NCI-H2081 treated with DMSO at 0.1 percent for 48 hours (cell line): ENCODE measurements around the gene CUL2.
"Not testable (repeated sequence)": the region's sequence is repeated elsewhere in the genome, so short reads cannot be mapped to it uniquely, and the experiment has no call there.

Source experiments
- DNase-seq: peaks from one replicate; lab custom pipeline; 2025; lab: John Stamatoyannopoulos, UW

The CUL2 gene

DNA sequence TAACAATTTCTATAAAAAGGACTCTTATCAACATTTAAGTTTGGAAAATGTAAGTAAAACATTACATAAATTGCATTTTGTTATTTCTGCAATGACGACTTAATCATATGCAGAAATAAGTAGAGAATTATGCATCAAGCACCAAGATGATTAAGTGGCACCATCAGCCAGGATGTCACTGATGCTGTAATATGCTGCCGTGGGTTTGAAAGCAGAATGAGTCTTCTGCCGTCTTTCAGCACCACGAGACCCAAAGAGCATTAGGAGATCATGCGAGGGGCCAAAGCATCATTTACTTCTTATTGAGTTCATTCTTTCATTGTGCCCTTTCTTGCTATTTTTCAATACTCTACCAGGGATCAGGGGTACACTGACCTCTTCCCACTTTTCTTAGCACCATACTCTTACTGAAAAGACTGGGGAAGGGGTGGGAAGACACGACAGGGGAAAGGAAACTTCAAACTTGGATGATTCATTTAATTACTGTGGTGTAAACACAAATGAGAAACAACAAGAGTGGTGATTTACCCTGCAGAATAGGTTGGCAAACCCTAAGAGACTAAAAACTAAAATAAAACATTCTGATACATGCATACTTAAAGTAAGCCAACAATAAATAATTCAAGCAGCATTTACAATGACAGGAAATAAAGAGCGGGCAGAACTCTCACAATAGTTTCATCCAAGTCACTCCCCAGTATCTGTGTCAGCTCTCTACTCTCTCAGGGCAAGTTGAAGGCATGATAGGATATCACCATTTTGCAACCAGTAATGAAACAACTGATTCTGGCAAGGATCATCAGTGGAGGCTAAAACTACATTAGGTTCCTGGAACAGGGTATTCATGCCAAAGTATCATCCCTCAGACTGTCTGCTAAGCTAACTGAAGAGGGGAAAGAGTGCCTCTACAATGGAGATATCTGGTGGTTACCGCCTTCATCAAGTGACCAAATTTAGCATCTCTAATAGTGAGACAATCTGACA is 70.8 kb downstream of the CUL2 start:
- no peak for DNase-seq

DNA sequence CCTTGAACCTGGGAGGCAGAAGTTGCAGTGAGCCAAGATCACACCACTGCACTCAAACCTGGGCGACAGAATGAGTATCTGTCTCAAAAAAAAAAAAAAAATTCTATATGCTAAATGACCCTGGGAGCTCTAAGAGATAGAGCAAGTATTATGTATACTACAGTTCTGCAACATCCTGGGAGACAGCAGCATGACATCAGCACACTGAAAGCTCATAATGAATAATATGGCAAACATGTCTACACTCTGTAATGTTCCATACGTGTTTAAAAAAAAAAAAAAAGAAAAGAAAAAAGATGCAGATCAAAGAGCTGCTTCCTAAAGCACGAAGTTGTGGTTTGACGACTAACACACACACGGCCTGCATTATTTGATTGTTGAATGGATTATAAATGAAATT is 72.5 kb downstream of the CUL2 start:
- DNase-seq: no peak

DNA sequence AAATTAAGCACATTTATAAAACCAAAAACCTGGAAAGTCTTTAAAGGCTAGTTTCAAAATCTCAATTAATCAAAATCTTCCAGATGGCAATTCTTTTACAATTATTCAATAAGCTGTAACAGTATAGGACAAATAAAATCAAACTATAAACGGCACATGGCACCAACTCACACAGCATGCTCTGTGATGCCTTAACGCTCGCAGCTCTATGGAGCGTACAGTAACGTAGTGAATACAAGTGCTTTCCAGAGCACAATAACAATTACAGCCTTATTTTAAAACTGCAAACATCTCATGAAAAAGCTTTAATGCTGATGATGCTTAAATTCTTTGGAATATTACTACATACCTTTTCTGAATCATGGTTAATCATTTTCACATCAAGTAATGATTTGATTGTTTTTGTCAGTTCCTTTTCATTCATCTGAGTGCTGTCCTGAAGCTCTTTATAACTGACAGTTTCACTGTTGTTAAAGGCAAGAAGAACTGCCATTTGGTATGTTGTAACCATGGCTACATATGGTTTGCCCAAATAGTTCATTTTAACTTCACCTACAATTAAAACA is 74.2 kb downstream of the CUL2 start:
- no peak for DNase-seq

DNA sequence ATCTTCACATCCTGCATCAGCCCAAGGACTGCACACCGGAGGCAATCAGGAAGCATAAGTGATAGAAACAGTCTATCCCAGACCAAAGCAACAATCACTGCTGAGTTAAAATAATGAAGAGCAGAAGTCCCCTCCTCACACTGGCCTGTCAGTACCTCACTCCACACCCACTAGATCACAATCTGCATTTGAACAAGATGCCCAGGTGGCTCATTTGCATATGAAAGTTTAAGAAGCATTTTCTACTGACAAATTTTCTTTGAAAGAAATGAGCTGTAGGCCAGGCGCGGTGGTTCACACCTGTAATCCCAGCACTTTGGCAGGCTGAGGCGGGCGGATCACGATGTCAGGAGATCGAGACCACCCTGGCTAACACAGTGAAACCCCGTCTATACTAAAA is 77.4 kb downstream of the CUL2 start:
- DNase-seq: no peak

DNA sequence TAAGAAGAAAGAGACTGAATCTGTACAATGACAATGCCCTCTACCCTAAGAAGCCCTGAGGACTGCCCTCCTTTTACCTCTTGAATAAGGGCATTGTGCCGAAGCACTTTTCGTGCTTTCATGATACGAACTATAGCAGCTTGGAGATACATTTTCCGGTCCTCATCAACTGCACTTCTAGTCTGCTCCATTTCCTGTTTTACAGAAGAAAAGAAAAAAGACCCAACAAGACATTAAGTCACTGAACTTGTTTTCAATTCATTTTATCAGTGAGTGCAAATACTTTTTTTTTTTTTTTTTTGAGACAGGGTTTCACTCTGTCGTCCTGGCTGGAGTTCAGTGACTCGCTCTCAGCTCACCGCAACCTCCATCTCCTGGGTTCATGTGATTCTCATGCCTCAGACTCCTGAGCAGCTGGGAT is 78.4 kb downstream of the CUL2 start:
- no peak for DNase-seq

DNA sequence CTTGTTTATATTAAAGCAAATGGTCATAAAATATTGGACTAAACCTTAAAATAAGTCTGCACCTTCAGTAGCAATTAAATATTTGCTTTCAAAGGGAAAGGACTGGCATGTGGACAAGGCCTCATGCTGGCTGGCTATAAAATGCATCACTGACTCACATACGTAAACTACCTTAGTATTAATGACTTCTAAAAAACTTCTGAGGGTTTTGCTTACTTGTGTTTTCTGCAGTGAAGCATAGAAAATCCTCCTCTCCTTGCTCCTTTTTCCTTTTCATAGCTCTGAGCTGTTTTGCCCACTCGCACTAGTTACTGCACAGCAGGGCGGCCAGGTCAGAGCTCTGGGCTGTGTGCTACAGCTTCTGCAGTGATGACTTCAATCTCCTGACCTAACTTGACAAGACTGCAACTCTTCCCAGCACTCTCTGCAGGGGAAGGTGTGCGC is 82.3 kb downstream of the CUL2 start:
- no peak for DNase-seq

DNA sequence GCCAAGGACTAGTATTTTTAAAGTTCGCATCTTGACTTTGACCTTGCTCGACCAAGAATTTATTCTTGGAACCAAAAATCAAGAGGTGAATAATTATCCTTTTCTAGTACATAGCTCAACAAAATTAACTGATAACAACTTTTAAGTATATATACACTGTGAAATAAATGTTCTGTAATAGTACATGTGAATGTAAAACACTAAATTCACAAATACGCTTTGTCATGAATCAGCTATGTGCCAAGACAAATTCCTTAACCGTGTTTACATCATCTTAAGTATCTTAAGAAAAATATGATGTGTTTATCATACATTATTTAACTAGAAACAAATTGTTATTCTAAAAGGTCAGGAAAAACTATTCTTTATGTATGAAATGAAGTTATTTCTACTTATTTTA is 83.3 kb downstream of the CUL2 start:
- DNase-seq: no peak

DNA sequence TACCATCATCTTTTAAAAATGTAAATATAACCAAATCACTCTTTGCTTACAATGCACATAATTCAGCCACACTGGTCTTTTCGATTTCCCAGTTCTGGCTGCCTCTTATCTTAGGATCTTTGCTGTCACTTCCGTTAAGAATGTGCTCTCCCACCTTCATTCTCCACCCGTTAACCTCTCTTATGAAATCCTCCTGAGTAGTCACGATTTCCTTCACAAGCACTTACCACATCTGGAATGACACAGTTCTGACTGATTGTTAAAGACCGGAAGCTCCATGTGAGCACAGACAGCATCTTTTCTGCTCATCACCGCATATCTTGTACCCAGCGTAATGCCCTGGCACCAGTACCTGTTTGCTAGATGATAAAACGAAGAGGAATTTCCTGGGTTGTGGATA is 84.3 kb downstream of the CUL2 start:
- no peak for DNase-seq

DNA sequence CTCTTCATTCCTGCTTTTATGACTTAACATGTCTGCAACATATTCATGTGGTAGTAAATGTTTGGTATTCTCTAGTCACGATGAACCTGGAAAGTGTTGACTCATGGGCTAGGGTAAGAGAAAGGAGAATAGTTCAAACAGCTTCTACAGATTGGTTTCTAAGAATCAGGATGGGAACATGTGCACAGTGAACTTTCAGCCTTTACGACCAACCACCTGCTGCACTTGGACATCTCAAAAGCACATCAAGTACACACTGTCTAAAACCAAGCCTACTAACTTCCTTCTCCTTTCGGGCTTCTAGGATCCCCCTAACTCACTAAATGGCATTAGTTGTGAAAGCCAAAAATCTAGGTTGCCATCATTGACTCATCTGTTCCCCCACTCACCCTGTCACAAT is 85.5 kb downstream of the CUL2 start:
- no peak for DNase-seq

DNA sequence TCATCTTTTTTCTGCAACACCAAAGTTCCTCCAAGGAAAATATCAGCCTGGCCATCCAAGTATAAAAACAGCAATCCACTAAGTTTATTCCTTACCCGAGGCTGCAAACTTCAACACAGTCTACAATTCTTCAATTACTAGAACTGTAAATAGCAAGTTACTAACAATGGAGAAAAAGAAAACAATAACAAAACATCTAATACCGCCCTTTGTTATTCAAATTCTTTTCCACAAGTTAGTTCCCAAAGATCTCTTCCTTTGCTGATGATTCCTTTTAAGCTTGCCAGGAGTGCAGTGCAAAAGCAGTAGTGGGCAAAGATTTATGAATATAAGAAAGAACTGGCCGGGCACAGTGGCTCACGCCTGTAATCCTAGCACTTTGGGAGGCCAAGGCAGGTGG is 86.2 kb downstream of the CUL2 start:
- DNase-seq: no peak

DNA sequence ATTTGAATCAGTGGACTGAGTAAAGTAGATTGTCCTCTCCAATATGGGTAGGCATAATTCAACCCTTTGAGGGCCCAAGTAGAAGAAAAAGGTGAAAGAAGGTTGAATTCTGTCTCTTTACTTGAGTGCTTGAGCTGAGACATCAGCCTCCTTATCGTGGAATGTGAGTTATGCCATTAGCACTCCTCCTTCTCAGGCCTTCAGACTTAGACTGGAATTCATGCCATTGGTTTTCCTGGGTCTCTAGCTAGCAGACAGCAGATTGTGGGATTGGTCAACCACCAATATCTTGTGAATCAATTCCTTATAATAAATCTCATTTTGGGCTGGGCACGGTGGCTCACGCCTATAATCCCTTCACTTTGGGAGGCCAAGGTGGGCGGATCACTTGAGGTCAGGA is 89.2 kb downstream of the CUL2 start:
- no peak for DNase-seq

DNA sequence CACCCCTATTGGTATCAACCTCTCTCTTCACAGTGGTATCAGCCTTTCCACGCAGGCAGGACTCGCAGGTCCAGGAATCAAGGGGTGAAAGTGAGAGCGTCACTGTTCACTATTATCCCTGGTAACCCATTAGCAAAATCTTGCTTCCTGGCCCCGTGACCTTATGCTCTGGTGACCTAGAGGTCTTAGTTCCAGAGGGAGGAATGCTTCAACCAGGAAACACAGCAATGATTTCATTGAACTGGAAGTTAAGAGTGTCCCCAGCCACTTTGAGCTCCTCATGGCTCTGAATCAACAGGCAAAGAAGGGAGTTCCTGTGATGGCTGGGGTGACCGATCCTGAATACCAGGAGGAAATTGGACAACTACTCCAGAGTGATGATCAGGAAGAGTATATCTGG is 90.6 kb downstream of the CUL2 start:
- no peak for DNase-seq

DNA sequence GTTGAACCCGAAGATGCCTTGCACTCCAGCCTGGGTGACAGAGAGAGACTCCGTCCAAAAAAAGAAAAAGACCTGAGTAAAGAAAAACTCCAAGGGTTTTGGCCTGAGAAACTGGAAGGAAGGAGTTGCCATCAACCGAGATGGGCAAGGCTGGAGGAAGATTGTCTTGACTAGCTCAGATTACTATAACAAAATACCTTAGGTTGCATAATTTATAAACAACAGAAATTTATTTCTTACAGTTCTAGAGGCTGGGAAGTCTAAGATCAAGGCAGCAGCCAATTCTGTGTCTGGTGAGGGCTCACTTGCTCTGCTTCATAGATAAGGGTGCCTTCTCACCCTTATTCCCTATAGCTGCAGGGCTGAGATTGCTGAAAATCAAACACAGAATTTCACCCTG is 91.2 kb downstream of the CUL2 start:
- DNase-seq: no peak

DNA sequence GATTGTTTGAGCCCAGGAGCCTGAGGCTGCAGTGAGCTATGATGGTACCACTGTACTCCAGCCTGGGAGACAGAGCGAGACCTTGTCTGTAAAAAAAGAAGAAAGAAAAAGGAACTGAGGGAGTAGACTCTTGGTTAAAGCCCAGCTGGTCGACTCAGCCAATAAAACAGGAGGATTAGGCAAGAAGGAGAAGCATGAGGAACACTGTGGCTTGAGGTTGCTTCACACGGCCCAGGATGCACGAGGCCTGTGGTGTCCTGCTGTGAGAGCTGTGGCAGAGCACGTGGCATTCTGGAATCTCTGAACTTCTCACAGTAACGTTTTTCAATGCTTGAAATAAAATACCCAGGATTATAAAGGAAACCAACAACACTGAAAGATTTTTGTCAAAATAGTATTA is 93.3 kb downstream of the CUL2 start:
- DNase-seq: no peak

DNA sequence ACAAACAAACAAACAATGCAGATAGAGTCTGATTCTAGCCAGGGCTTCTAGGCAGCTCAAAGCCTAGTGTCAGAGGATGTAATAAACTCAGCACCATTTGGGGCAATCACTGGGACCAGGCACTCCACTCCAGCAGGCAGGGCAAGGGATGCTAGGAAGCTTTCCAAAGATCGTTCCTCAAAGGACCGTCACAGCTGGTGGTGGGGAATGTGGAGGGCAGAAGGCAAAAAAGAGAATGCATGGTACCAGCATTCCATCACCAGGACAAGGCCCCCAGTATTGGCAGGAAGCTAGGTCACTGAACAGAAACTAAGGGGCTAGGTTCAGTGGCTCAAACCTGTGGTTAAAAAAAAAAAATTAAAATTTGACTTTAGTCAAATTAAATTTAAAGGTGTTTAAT is 94.2 kb downstream of the CUL2 start:
- no peak for DNase-seq

DNA sequence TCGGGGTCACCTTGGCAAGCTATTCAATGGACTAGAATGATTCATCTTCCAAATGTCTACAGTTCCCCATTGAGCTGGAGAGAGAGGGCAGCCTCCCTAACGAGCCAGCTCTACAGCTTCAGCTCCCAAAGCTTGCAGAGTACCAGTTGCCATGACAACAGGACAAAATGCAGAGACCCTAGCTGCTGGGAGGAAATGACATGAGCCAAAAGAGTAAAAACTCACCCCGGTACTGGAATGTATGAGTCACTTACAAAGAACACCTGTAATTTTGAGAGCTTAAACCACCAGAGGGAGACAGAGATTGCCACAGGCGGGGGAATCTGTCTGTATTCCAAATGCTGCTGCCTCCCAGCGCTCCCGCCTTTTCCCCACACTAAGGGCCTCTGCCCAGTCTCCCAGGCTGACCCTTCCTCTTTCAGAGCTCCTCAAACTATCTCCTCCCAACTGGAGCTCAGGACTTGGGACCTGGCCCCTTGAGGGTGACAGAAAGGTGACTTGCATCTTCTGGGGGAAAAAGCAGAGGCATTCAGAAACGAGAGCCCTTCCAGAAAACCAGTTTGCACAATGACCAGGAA is 95.5 kb downstream of the CUL2 start:
- no peak for DNase-seq

DNA sequence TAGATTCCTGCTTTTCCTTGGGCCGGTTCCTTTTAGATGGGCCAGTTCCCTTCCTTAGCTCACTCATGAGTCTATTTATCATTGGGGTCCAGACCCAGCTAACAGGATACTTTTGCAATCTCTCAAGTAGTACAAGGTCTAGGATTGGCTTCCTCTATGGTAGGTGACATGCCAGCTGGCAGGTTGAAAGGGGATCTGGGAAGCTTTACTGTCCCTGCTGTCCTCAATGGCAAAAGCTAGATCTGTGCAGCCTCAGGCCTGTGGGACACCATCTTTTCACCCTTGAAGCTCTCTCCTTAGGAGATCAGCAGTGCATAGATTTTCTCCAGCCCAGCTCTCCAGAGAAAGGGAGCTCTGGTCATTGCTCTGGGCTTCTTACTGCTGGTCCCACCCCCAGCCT is 96.4 kb downstream of the CUL2 start:
- DNase-seq: no peak

DNA sequence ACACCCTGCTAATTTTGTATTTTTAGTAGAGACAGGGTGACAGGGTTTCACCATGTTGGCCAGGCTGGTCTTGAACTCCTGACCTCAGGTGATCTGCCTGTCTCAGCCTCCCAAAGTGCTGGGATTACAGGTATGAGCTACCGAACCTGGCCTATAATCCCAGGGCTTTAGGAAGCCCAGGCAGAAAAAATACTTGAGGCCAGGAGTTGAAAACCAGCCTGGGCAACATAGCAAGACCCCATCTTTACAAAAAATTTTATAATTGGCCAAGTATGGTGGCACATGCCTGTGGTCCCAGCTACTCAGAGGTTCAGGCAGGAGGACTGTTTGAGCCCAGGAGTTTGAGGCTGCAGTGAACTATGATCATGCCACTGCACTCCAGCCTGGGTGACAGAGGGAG is 99.0 kb downstream of the CUL2 start:
- not testable (repeated sequence) for DNase-seq

DNA sequence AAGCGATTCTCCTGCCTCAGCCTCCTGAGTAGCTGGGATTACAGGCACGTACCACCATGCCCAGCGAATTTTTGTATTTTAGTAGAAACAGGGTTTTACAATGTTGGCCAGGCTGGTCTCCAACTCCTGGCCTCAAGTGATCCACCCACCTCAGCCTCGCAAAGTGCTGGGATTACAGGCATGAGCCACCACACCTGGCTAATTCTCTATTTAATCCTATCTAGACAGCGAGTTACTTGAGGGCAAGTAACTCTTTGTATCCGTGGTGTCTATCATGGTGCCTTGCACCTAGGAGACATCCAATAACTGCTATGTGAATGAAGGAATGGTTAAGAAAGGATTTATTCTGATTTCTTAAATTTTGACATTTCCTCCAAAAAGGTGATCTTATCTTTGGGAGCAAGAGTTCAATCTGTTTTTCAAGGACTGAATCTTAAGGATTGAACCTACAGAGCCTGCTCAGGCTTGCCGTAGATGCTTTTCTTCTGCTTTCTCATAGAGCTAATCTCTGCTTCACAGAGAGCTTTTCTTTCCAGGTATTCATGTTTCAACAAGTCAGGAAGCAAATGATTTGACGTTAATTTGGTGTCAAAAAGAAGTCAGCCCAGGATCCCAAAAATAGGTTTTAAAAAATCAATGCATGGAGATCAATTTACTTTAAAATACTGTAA is 101.6 kb downstream of the CUL2 start:
- DNase-seq: no peak

DNA sequence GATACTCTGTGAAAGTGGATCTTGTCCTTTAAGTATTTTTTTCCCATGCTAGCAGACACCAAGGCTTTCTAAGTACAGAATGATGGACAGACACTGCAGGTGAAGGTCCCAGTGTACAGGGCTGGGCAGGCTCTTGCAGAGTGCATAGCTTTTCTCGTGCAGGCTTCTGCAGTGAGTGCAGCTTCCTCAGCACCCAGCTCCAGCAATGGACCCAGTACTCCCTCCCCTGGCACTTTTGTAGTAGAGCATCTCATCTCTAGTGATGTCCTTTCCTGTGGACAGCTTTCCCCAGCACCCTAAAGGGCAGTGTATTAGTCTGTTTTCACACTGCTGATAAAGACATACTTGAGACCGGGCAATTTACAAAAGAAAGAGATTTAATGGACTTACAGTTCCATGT is 104.3 kb downstream of the CUL2 start:
- DNase-seq: no peak

DNA sequence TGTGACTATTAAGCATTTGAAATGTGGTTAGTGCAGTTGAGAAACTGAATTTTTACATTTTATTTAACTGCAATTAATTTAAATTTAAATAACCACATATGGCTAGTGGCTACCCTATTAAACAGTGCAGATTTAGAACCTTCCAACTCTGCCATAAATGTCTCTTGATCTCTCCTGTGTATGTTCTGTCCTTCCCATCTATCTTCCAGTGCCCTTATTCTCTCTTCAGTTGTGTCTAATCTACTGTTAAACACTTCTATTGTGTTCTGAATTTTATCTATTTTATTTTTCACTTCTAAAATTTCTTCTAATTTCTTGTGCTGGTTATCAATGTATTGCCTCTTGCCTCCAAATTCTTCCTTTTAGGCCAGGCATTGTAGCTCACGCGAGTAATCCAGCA is 105.0 kb downstream of the CUL2 start:
- no peak for DNase-seq

DNA sequence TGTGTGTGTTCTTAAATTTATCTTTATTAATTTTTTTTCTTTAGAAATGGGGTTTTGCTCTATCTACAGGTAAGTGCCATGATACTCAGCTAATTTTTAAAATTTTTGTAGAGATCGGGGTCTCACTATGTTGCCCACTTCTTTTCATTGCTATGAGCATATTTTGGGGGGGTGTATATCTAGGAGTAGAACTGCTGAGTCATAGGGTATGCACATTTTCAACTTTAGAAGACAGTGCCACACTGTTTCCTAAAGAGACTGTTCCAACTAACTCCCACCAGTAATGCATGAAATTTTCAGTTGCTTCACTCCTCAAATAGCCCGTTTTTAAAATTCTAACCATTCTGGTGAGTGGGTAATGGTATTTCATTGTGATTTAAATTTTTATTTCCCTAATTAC is 108.3 kb downstream of the CUL2 start:
- DNase-seq: no peak

DNA sequence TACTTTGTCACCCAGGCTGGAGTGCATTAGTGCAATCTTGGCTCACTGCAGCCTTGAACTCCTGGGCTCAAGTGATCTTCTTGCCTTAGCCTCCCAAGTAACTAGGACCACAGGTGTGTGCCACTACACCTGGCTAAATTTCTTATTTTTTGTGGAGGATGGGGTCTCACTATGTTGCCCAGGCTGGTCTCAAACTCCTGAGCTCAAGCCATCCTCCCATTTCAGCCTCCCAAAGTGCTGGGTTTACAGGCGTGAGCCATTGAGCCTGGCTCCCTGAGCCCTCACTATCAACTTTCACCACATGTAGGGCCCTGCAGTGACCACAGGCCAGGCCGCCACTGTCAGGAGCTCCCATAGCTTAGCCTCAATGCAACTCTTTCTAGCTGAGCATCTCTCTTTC is 110.2 kb downstream of the CUL2 start:
- no peak for DNase-seq
